Upper lobe of left lung (tissue), 6 donors: Measurements from ENCODE around the gene C10orf105. TPM values are rescaled to one million over a fixed set of nuclear protein-coding genes. Genes with fewer than 3 reads are reported as not detected.

ENCODE experiments used
- ATAC-seq, 2 donors: fragments of 200-7000 bp; cut with Tn5 transposase; one replicate each; pipeline ENCODE4 v1.9.1; 2022; ENCODE audit warnings: mild to moderate bottlenecking in 2 of 2, moderate library complexity in 2 of 2; ENCODE audit not compliant: low FRiP score in 2 of 2
- DNase-seq, 2 donors: peaks; one replicate each; pipeline ENCODE4 v3.0.0-alpha.2; 2019 to 2020
- H3K27ac ChIP-seq, 4 donors: fragments of 200-600 bp; sonication (generic); one replicate each; pipeline ENCODE4 v1.5.1; 2016 to 2019
- H3K27me3 ChIP-seq, 4 donors: fragments of 200-600 bp; sonication (generic); one replicate each; pipeline ENCODE4 v1.5.1; 2017 to 2019
- H3K36me3 ChIP-seq, 4 donors: fragments of 200-600 bp; sonication (generic); one replicate each; pipeline ENCODE4 v1.5.1; 2016 to 2019
- H3K4me1 ChIP-seq, 4 donors: fragments of 200-600 bp; sonication (generic); one replicate each; pipeline ENCODE4 v1.5.1; 2018 to 2019
- H3K4me3 ChIP-seq, 4 donors: fragments of 200-600 bp; sonication (generic); one replicate each; pipeline ENCODE4 v1.5.1; 2017 to 2019; ENCODE audit warnings: mild to moderate bottlenecking in 2 of 4, moderate library complexity in 1 of 4
- H3K9me3 ChIP-seq, 4 donors: fragments of 200-600 bp; sonication (generic); one replicate each; pipeline ENCODE4 v1.5.1; 2018 to 2019
- CTCF ChIP-seq, 6 experiments: fragments of 450-650 bp in 4 of 6; fragments of 200-600 bp in 2 of 6; sonication (generic) in 2 of 6; IDR thresholded peaks; one replicate each; pipeline ENCODE4 v1.5.1; 2016 to 2019; ENCODE audit warnings: antibody characterized with exemption in 6 of 6
- EP300 ChIP-seq, 4 donors: sonication (generic); formaldehyde crosslinking; IDR thresholded peaks; one replicate each; pipeline ENCODE4 v1.5.1; 2017; ENCODE audit warnings: antibody characterized with exemption in 4 of 4, control low read depth in 2 of 4
- POLR2A ChIP-seq, 4 donors: fragments of 450-650 bp; IDR thresholded peaks; one replicate each; pipeline ENCODE4 v1.5.1; 2016 to 2017; ENCODE audit warnings: antibody characterized with exemption in 4 of 4, mild to moderate bottlenecking in 2 of 4
- POLR2AphosphoS5 ChIP-seq, 2 donors: sonication (generic); formaldehyde crosslinking; IDR thresholded peaks; one replicate each; pipeline ENCODE4 v1.5.1; 2017; ENCODE audit warnings: antibody characterized with exemption in 2 of 2
- WGBS, 2 donors: methylation state at CpG; one replicate each; pipeline ENCODE4 v1.1.5; 2017 to 2018; 5-methylcytosine and 5-hydroxymethylcytosine counted together
- total RNA-seq, 6 donors: library from RNA; depleted of rRNA in 4 of 6; stranded (reverse); fragments of >200 nt in 4 of 6; gene quantifications; one replicate each; pipeline versions ENCODE4 v1.1.0 to v1.2.1, GENCODE V29; 2016 to 2021
- donor health status: DM: no; HTN: no; CAD: no; lungs with moderate emphysema.
- donor health status: DM: no; HTN: yes; CAD: no; lungs with severe emphysema.

The C10orf105 gene
- total RNA-seq, 6 donors from 2014 or later, result 0.15 to 1.0 (median 0.44) TPM; not detected in 1

- TF ChIP-seq POLR2AphosphoS5 (IDR thresholded peaks at IDR 0.05) (no peak), EP300 (IDR thresholded peaks at IDR 0.05) (no peak), POLR2A (IDR thresholded peaks at IDR 0.05) (no peak), CTCF (IDR thresholded peaks at IDR 0.05) (no peak)
- ATAC-seq (no peak), DNase-seq (no peak)
- Histone ChIP-seq H3K27me3 (no peaks in the 10 kb centered on the region), H3K4me3 (no peak overlapping the region), H3K9me3 (no peaks in the 10 kb centered on the region), H3K4me1 (peaks cover 46 to 48% (median 47%) of the 10 kb centered on the region in 4 donors), H3K36me3 (no peaks in the 10 kb centered on the region), H3K27ac (peak overlapping the region; percentile 82 to 91 (median 86))
- WGBS, 2 donors, result 62 to 76% methylated on average over 9 to 11 of the region's 11 CpGs
Measured at GRCh38 chr10:71726580-71727104, 7.1 kb upstream of the C10orf105 start.

- peaks cover 46 to 48% (median 47%) of the 10 kb centered on the region in 4 donors for H3K4me1 ChIP-seq
- H3K4me3 ChIP-seq, result no peak overlapping the region
- no peaks in the 10 kb centered on the region for H3K9me3 ChIP-seq
- no peaks in the 10 kb centered on the region for H3K27me3 ChIP-seq
- peak in 1 of 2 donors; percentile 23 for ATAC-seq
- 20 to 59% methylated on average over 3 to 9 of the region's 9 CpGs for WGBS, 2 donors
- H3K27ac ChIP-seq, result peak overlapping the region; percentile 82 to 91 (median 86)
- no peaks in the 10 kb centered on the region for H3K36me3 ChIP-seq
- DNase-seq, result no peak
- no peak for TF ChIP-seq POLR2A (IDR thresholded peaks at IDR 0.05)
- peak in 5 of 6 experiments; percentile 18 to 36 (median 27) for TF ChIP-seq CTCF (IDR thresholded peaks at IDR 0.05)
Measured at GRCh38 chr10:71725998-71726579, 6.5 kb upstream of the C10orf105 start.

- no peak for TF ChIP-seq POLR2A (IDR thresholded peaks at IDR 0.05)
- no peak for TF ChIP-seq POLR2AphosphoS5 (IDR thresholded peaks at IDR 0.05)
- no peak for TF ChIP-seq EP300 (IDR thresholded peaks at IDR 0.05)
- TF ChIP-seq CTCF (IDR thresholded peaks at IDR 0.05), result no peak
- Histone ChIP-seq H3K27ac (peak overlapping the region in 3 of 4 donors; percentile 86 to 91 (median 87)), H3K36me3 (no peaks in the 10 kb centered on the region), H3K27me3 (no peaks in the 10 kb centered on the region), H3K9me3 (no peaks in the 10 kb centered on the region), H3K4me3 (no peak overlapping the region), H3K4me1 (peaks cover 46 to 48% (median 47%) of the 10 kb centered on the region in 4 donors)
- DNase-seq, result peak in 1 of 2 donors; percentile 61
- no peak for ATAC-seq
- 89 to 90% methylated on average over 2 to 14 of the region's 14 CpGs for WGBS, 2 donors
Measured at GRCh38 chr10:71725249-71725648, 5.7 kb upstream of the C10orf105 start.

GRCh38 chr10:71724539-71724938 lies 5.0 kb upstream of the C10orf105 start:
- 95 to 100% methylated on average over 2 to 6 of the region's 6 CpGs for WGBS, 2 donors
- H3K9me3 ChIP-seq, result no peaks in the 10 kb centered on the region

More at GRCh38 chr10:71724539-71724938, 5.0 kb upstream of the C10orf105 start:
- ATAC-seq (no peak), DNase-seq (no peak)
- Histone ChIP-seq H3K27me3 (no peaks in the 10 kb centered on the region), H3K4me3 (no peak overlapping the region), H3K27ac (peak overlapping the region in 1 of 4 donors; percentile 91), H3K36me3 (no peaks in the 10 kb centered on the region), H3K4me1 (peaks cover 44 to 48% (median 46%) of the 10 kb centered on the region in 4 donors)
- no peak for TF ChIP-seq POLR2AphosphoS5 (IDR thresholded peaks at IDR 0.05)
- TF ChIP-seq POLR2A (IDR thresholded peaks at IDR 0.05), result no peak
- TF ChIP-seq CTCF (IDR thresholded peaks at IDR 0.05), result no peak
- no peak for TF ChIP-seq EP300 (IDR thresholded peaks at IDR 0.05)
